HCT116 (cell line): ENCODE data around the gene METTL3. TPM values are rescaled to one million over a fixed set of nuclear protein-coding genes. Genes with fewer than 3 reads are reported as not detected.

Source experiments
- ATAC-seq: fragments of 200-7000 bp; cut with Tn5 transposase; 2 replicates; pipeline ENCODE4 v1.9.1; 2020; ENCODE audit warnings: mild to moderate bottlenecking, moderate library complexity
- BruUV-seq: library from RNA; stranded (reverse); fragments of 400-500 nt; replicated peaks from 2 replicates; lab custom pipeline; 2021; lab: Mats Ljungman, UMichigan
- CTCF ChIA-PET: fragments of 300-600 bp; sonication (Branson Sonifier 250); formaldehyde crosslinking; loops from one replicate; lab custom pipeline; 2021; ENCODE audit warnings: antibody characterized with exemption; lab: Charles Lee
- POLR2A ChIA-PET: fragments of 300-600, 350-600 bp; sonication (Branson Sonifier 250); formaldehyde crosslinking; loops from one replicate; lab custom pipeline; 2021; ENCODE audit warnings: antibody characterized with exemption; lab: Charles Lee
- RAD21 ChIA-PET, 2 experiments: fragments of 300-600 bp; sonication (Branson Sonifier 250); formaldehyde crosslinking; loops; one replicate each; lab custom pipeline; 2023; ENCODE audit warnings: low total read pairs in 2 of 2; ENCODE audit not compliant: uncharacterized antibody in 2 of 2, unreplicated experiment in 2 of 2, low non-redundant PET in 1 of 2; lab: Charles Lee
- DNase-seq: peaks from one replicate; pipeline ENCODE4 v3.0.0-alpha.2; 2010; ENCODE audit warnings: low read depth, low spot score
- H2AFZ ChIP-seq: fragments of 200-600 bp; shearing (Covaris generic), sonication (generic); 2 replicates; pipeline ENCODE4 v1.6.1; 2017; ENCODE audit warnings: low read depth, mixed run types, mixed read lengths, antibody characterized with exemption, low read length; ENCODE audit not compliant: poor library complexity, severe bottlenecking
- H3K27ac ChIP-seq: 2 replicates; pipeline ENCODE4 v1.5.1; 2012; ENCODE audit warnings: low read depth, low read length
- H3K27me3 ChIP-seq: fragments of 200-600 bp; sonication (generic); 2 replicates; pipeline ENCODE4 v1.6.1; 2016; ENCODE audit warnings: mixed run types, low read length, mixed read lengths; ENCODE audit not compliant: insufficient read depth
- H3K36me3 ChIP-seq, 2 experiments: fragments of 200-500 bp in 1 of 2; fragments of 200-600 bp in 1 of 2; sonication (Bioruptor generic) in 1 of 2; sonication (generic) in 1 of 2; 2 replicates each; pipeline versions ENCODE4 v1.5.1 to v1.6.1; 2014 to 2016; ENCODE audit warnings: low read length in 2 of 2, inconsistent platforms in 1 of 2, mixed read lengths in 1 of 2, mixed run types in 1 of 2; ENCODE audit not compliant: insufficient read depth in 2 of 2, control insufficient read depth in 1 of 2
- H3K4me1 ChIP-seq, 2 experiments: fragments of 200-600 bp in 1 of 2; sonication (generic) in 1 of 2; 2 replicates each; pipeline versions ENCODE4 v1.5.1 to v1.6.1; 2012 to 2017; ENCODE audit warnings: low read length in 2 of 2, inconsistent platforms in 1 of 2, mild to moderate bottlenecking in 1 of 2, mixed read lengths in 1 of 2, mixed run types in 1 of 2, moderate library complexity in 1 of 2; ENCODE audit not compliant: insufficient read depth in 2 of 2, control insufficient read depth in 1 of 2
- H3K4me2 ChIP-seq: fragments of 200-600 bp; sonication (generic); 2 replicates; pipeline ENCODE4 v1.6.1; 2017; ENCODE audit warnings: mixed run types, low read length, mixed read lengths
- H3K4me3 ChIP-seq, 2 experiments: fragments of 200-600 bp in 1 of 2; sonication (generic) in 1 of 2; replicated peaks in 1 of 2; 2 replicates each; pipeline ENCODE4 v1.5.1; 2011 to 2016; ENCODE audit warnings: low read length in 2 of 2, control low read depth in 1 of 2, low read depth in 1 of 2, mild to moderate bottlenecking in 1 of 2, mixed read lengths in 1 of 2, mixed run types in 1 of 2
- H3K79me2 ChIP-seq: fragments of 200-600 bp; sonication (generic); 2 replicates; pipeline ENCODE4 v1.6.1; 2017; ENCODE audit warnings: mild to moderate bottlenecking, mixed run types, low read length, moderate library complexity, mixed read lengths; ENCODE audit not compliant: insufficient read depth
- H3K9ac ChIP-seq: fragments of 200-600 bp; sonication (generic); 2 replicates; pipeline ENCODE4 v1.6.1; 2016; ENCODE audit warnings: low read length, mixed read lengths
- H3K9me2 ChIP-seq: fragments of 200-600 bp; sonication (generic), shearing (Covaris generic); 2 replicates; pipeline ENCODE4 v1.6.1; 2017; ENCODE audit warnings: mixed run types, mild to moderate bottlenecking, moderate library complexity; ENCODE audit not compliant: insufficient read depth
- H3K9me3 ChIP-seq, 2 experiments: fragments of 200-500 bp in 1 of 2; fragments of 200-600 bp in 1 of 2; sonication (Bioruptor generic) in 1 of 2; sonication (generic) in 1 of 2; 2 replicates each; pipeline ENCODE4 v1.6.1; 2014 to 2017; ENCODE audit warnings: low read length in 2 of 2, mixed read lengths in 2 of 2, inconsistent platforms in 1 of 2, low read depth in 1 of 2, mild to moderate bottlenecking in 1 of 2, mixed run types in 1 of 2, moderate library complexity in 1 of 2; ENCODE audit not compliant: control insufficient read depth in 1 of 2, insufficient read depth in 1 of 2
- H4K20me1 ChIP-seq: fragments of 200-600 bp; sonication (generic), shearing (Covaris generic); 2 replicates; pipeline ENCODE4 v1.6.1; 2017; ENCODE audit warnings: mixed run types, mild to moderate bottlenecking, moderate library complexity; ENCODE audit not compliant: insufficient read depth
- ATF3 ChIP-seq: IDR thresholded peaks from 2 replicates; pipeline ENCODE4 v1.6.1; 2012
- CEBPB ChIP-seq: IDR thresholded peaks from 2 replicates; pipeline ENCODE4 v1.6.1; 2012; ENCODE audit warnings: low read depth
- CTCF ChIP-seq, 3 experiments: fragments of 200-600 bp in 1 of 3; sonication (generic) in 1 of 3; IDR thresholded peaks in 2 of 3; conservative IDR thresholded peaks in 1 of 3; 2 replicates each; pipeline ENCODE4 v1.5.1; 2012 to 2017; ENCODE audit warnings: low read depth in 2 of 3, low read length in 2 of 3, antibody characterized with exemption in 1 of 3, borderline replicate concordance in 1 of 3, control low read depth in 1 of 3, mild to moderate bottlenecking in 1 of 3, mixed read lengths in 1 of 3, mixed run types in 1 of 3, moderate library complexity in 1 of 3; ENCODE audit not compliant: insufficient read depth in 1 of 3
- EGR1 ChIP-seq: IDR thresholded peaks from 2 replicates; pipeline ENCODE4 v1.6.1; 2012; ENCODE audit warnings: low read depth
- ELF1 ChIP-seq: IDR thresholded peaks from 2 replicates; pipeline ENCODE4 v1.6.1; 2012; ENCODE audit warnings: low read depth, borderline replicate concordance
- EZH2 ChIP-seq: fragments of 200-600 bp; sonication (generic); IDR thresholded peaks from 2 replicates; pipeline ENCODE4 v1.6.1; 2017; ENCODE audit warnings: antibody characterized with exemption, mixed run types
- EZH2phosphoT487 ChIP-seq: fragments of 200-600 bp; IDR thresholded peaks from 2 replicates; pipeline ENCODE4 v1.6.1; 2018; ENCODE audit warnings: antibody characterized with exemption, borderline replicate concordance
- FOSL1 ChIP-seq: IDR thresholded peaks from 2 replicates; pipeline ENCODE4 v1.6.1; 2012; ENCODE audit warnings: low read depth
- JUND ChIP-seq: IDR thresholded peaks from 2 replicates; pipeline ENCODE4 v1.6.1; 2012
- MAX ChIP-seq: IDR thresholded peaks from 2 replicates; pipeline ENCODE4 v1.6.1; 2012
- POLR2AphosphoS5 ChIP-seq: IDR thresholded peaks from 2 replicates; pipeline ENCODE4 v1.6.1; 2011; ENCODE audit warnings: mild to moderate bottlenecking, low read depth, low read length, moderate library complexity
- RAD21 ChIP-seq: IDR thresholded peaks from 2 replicates; pipeline ENCODE4 v1.6.1; 2012; ENCODE audit warnings: low read depth, mild to moderate bottlenecking
- REST ChIP-seq: IDR thresholded peaks from 2 replicates; pipeline ENCODE4 v1.6.1; 2012; ENCODE audit warnings: low read depth
- SIN3A ChIP-seq: IDR thresholded peaks from 2 replicates; pipeline ENCODE4 v1.6.1; 2012; ENCODE audit warnings: low read depth
- SRF ChIP-seq: IDR thresholded peaks from 2 replicates; pipeline ENCODE4 v1.6.1; 2012; ENCODE audit warnings: low read depth
- TCF7L2 ChIP-seq: IDR thresholded peaks from 2 replicates; pipeline ENCODE4 v1.7.0; 2011; ENCODE audit warnings: borderline replicate concordance, inconsistent platforms; ENCODE audit not compliant: insufficient read depth, insufficient read length; ENCODE audit errors: extremely low read depth
- ZNF274 ChIP-seq: fragments of 200-500 bp; sonication (Bioruptor generic); IDR thresholded peaks from 2 replicates; pipeline ENCODE4 v1.6.1; 2014; ENCODE audit warnings: mild to moderate bottlenecking, low read depth, low read length, inconsistent platforms
- intact Hi-C: fragments of 100-400 bp; cut with micrococcal nuclease; formaldehyde crosslinking; loops from 2 replicates; pipeline ENCODE4 v1.10.0; 2022
- total RNA-seq: library from RNA; stranded (reverse); gene quantifications from one replicate; pipeline ENCODE4 v1.2.1, GENCODE V29; 2021; ENCODE audit not compliant: unreplicated experiment

METTL3 gene
- total RNA-seq, 1 experiment from 2014 or later, result 62.3 TPM

GRCh38 chr14:21510735-21511657 lies at the start of gene METTL3 (continued):
- TF ChIP-seq REST, result no peak
- no peak for TF ChIP-seq FOSL1
- peak; percentile 96 for TF ChIP-seq MAX
- TF ChIP-seq RAD21, result no peak
- no peak for TF ChIP-seq EZH2
- TF ChIP-seq POLR2AphosphoS5, result peak; percentile 84
- TF ChIP-seq SRF, result no peak
- no peak for TF ChIP-seq EZH2phosphoT487
- peak; percentile 99 for TF ChIP-seq EGR1

- no peaks in the 10 kb centered on the region for H3K9me3 ChIP-seq
- no peaks in the 10 kb centered on the region for H3K27me3 ChIP-seq
- ChIA-PET POLR2A (no interaction called here), RAD21 (interaction anchor here in 1 of 2 experiments (0.7 kb wide), 1 partner anchor 291 kb away, joined by 5 read pairs; no protein-coding TSS in a partner anchor), CTCF (interaction anchor here (0.7 to 3.8 kb wide), 2 partner anchors 60 to 707 kb away, joined by 4 to 36 read pairs; no protein-coding TSS in a partner anchor)
- H3K4me1 ChIP-seq, result peaks cover 5 to 9% of the 10 kb centered on the region in 2 experiments; a peak in 3 of 4 replicates
- no peak overlapping the region for H3K27ac ChIP-seq
- DNase-seq (no peak), ATAC-seq (no peak)
- no peak overlapping the region for H3K4me3 ChIP-seq
- no peaks in the 10 kb centered on the region for H4K20me1 ChIP-seq
- no peaks in the 10 kb centered on the region for H3K79me2 ChIP-seq
- intact Hi-C loops, result loop anchor here (10.0 kb wide), 1 partner anchor 544 kb away; no protein-coding TSS in a partner anchor
- no peaks in the 10 kb centered on the region for H3K36me3 ChIP-seq
- H3K4me2 ChIP-seq, result no peak overlapping the region
- no peak for TF ChIP-seq POLR2AphosphoS5
- no peak for TF ChIP-seq ZNF274
- no peak for TF ChIP-seq SRF
- no peak for TF ChIP-seq EZH2
- TF ChIP-seq ELF1, result no peak
- TF ChIP-seq SIN3A, result no peak
- TF ChIP-seq ATF3, result no peak
- TF ChIP-seq CTCF (IDR thresholded peaks at IDR 0.05 in 2 of 3, conservative IDR thresholded peaks at IDR 0.05 in 1 of 3; ENCODE audit: borderline replicate concordance in 1 of 3, insufficient read depth in 1 of 3, low read depth in 2 of 3, low read length in 2 of 3), result no peak
- TF ChIP-seq TCF7L2, result no peak
- TF ChIP-seq JUND, result no peak
- TF ChIP-seq CEBPB, result no peak
- no peak for TF ChIP-seq MAX
- H2AFZ ChIP-seq, result no peak overlapping the region
- no peak overlapping the region for H3K9ac ChIP-seq
- no peaks in the 10 kb centered on the region for H3K9me2 ChIP-seq
- no TSS peak for BruUV-seq
Measured at GRCh38 chr14:21558703-21559170, 47.6 kb upstream of the METTL3 start.
